Measurements from ENCODE around the gene AMIGO3.
A peak's percentile ranks its signal among the peaks of the same experiment; 100 is the strongest.

AMIGO3 gene

GRCh38 chr3:49673715-49674496 is 45.6 kb downstream of the AMIGO3 start, which contains the start of gene APEH:
Gene APEH, plus strand, starts transcription at chr3:49674351. Its CDS starts 51 bp downstream, at chr3:49674402.
- H3K4me3 ChIP-seq (ENCODE audit: low read depth, low read length): peak within 1 kb of the TSS; percentile 93
- H3K4me1 ChIP-seq (ENCODE audit: control insufficient read depth, insufficient read depth, low read length): 0 out of 2 replicates have a peak, but pooled peaks cover 3% of the 10 kb centered on the region
- no peaks in the 10 kb centered on the region for H3K27me3 ChIP-seq (ENCODE audit: control insufficient read depth, insufficient read depth, low read length)
- H3K27ac ChIP-seq (ENCODE audit: low read depth, low read length): peak within 1 kb of the TSS; percentile 95
- H3K36me3 ChIP-seq (ENCODE audit: control insufficient read depth, insufficient read depth, low read length): peaks cover 37% of the 10 kb centered on the region
- H3K9me3 ChIP-seq (ENCODE audit: control insufficient read depth, insufficient read depth, low read length): no peaks in the 10 kb centered on the region
- peak within 1 kb of the TSS; percentile 77 for H3K9ac ChIP-seq (ENCODE audit: low read depth, low read length)

- peaks cover 30% of the 10 kb centered on the region for H3K36me3 ChIP-seq (ENCODE audit: control insufficient read depth, insufficient read depth, low read length)
- H3K4me1 ChIP-seq (ENCODE audit: control insufficient read depth, insufficient read depth, low read length): peaks cover 6% of the 10 kb centered on the region; the same call in 1 of the 2 replicates
- H3K9ac ChIP-seq (ENCODE audit: low read depth, low read length): peak overlapping the region; percentile 54
- peak overlapping the region; percentile 95 for H3K27ac ChIP-seq (ENCODE audit: low read depth, low read length)
- no peaks in the 10 kb centered on the region for H3K9me3 ChIP-seq (ENCODE audit: control insufficient read depth, insufficient read depth, low read length)
- H3K4me3 ChIP-seq (ENCODE audit: low read depth, low read length): peak overlapping the region; percentile 93
- H3K27me3 ChIP-seq (ENCODE audit: control insufficient read depth, insufficient read depth, low read length): no peaks in the 10 kb centered on the region
These were observed 46.3 kb downstream of the AMIGO3 start for GRCh38 chr3:49673121-49673714.

- Histone ChIP-seq H3K36me3 (ENCODE audit: control insufficient read depth, insufficient read depth, low read length) (peaks cover 14% of the 10 kb centered on the region), H3K9ac (ENCODE audit: low read depth, low read length) (no peak overlapping the region), H3K9me3 (ENCODE audit: control insufficient read depth, insufficient read depth, low read length) (no peaks in the 10 kb centered on the region), H3K4me1 (ENCODE audit: control insufficient read depth, insufficient read depth, low read length) (peaks cover 6% of the 10 kb centered on the region; the same call in 1 of the 2 replicates), H3K27ac (ENCODE audit: low read depth, low read length) (no peak overlapping the region), H3K4me3 (ENCODE audit: low read depth, low read length) (no peak overlapping the region), H3K27me3 (ENCODE audit: control insufficient read depth, insufficient read depth, low read length) (no peaks in the 10 kb centered on the region)
These were observed 47.9 kb downstream of the AMIGO3 start for GRCh38 chr3:49671291-49672288.

- no peaks in the 10 kb centered on the region for H3K9me3 ChIP-seq (ENCODE audit: control insufficient read depth, insufficient read depth, low read length)
- peaks cover 6% of the 10 kb centered on the region; the same call in 1 of the 2 replicates for H3K4me1 ChIP-seq (ENCODE audit: control insufficient read depth, insufficient read depth, low read length)
- no peak overlapping the region for H3K9ac ChIP-seq (ENCODE audit: low read depth, low read length)
- H3K36me3 ChIP-seq (ENCODE audit: control insufficient read depth, insufficient read depth, low read length): peaks cover 7% of the 10 kb centered on the region
- H3K4me3 ChIP-seq (ENCODE audit: low read depth, low read length): no peak overlapping the region
- H3K27ac ChIP-seq (ENCODE audit: low read depth, low read length): no peak overlapping the region
- no peaks in the 10 kb centered on the region for H3K27me3 ChIP-seq (ENCODE audit: control insufficient read depth, insufficient read depth, low read length)
These were observed 48.6 kb downstream of the AMIGO3 start for GRCh38 chr3:49670940-49671290.

- Histone ChIP-seq H3K9ac (ENCODE audit: low read depth, low read length) (no peak overlapping the region), H3K27ac (ENCODE audit: low read depth, low read length) (no peak overlapping the region), H3K36me3 (ENCODE audit: control insufficient read depth, insufficient read depth, low read length) (no peaks in the 10 kb centered on the region), H3K27me3 (ENCODE audit: control insufficient read depth, insufficient read depth, low read length) (no peaks in the 10 kb centered on the region), H3K9me3 (ENCODE audit: control insufficient read depth, insufficient read depth, low read length) (no peaks in the 10 kb centered on the region), H3K4me3 (ENCODE audit: low read depth, low read length) (no peak overlapping the region), H3K4me1 (ENCODE audit: control insufficient read depth, insufficient read depth, low read length) (peaks cover 3% of the 10 kb centered on the region; the same call in 1 of the 2 replicates)
These were observed 50.1 kb downstream of the AMIGO3 start for GRCh38 chr3:49669352-49669751.

GRCh38 chr3:49668861-49669260 is 50.6 kb downstream of the AMIGO3 start:
- H3K27me3 ChIP-seq (ENCODE audit: control insufficient read depth, insufficient read depth, low read length): no peaks in the 10 kb centered on the region
- no peak overlapping the region for H3K9ac ChIP-seq (ENCODE audit: low read depth, low read length)
- H3K4me1 ChIP-seq (ENCODE audit: control insufficient read depth, insufficient read depth, low read length): peaks cover 3% of the 10 kb centered on the region; the same call in 1 of the 2 replicates
- H3K4me3 ChIP-seq (ENCODE audit: low read depth, low read length): no peak overlapping the region
- H3K9me3 ChIP-seq (ENCODE audit: control insufficient read depth, insufficient read depth, low read length): no peaks in the 10 kb centered on the region
- H3K36me3 ChIP-seq (ENCODE audit: control insufficient read depth, insufficient read depth, low read length): no peaks in the 10 kb centered on the region
- H3K27ac ChIP-seq (ENCODE audit: low read depth, low read length): no peak overlapping the region

GRCh38 chr3:49668414-49668797 is 51.1 kb downstream of the AMIGO3 start:
- Histone ChIP-seq H3K4me3 (ENCODE audit: low read depth, low read length) (no peak overlapping the region), H3K9ac (ENCODE audit: low read depth, low read length) (no peak overlapping the region)

GRCh38 chr3:49667701-49668413 is 51.6 kb downstream of the AMIGO3 start:
- Histone ChIP-seq H3K27ac (ENCODE audit: low read depth, low read length) (no peak overlapping the region), H3K36me3 (ENCODE audit: control insufficient read depth, insufficient read depth, low read length) (no peaks in the 10 kb centered on the region), H3K4me3 (ENCODE audit: low read depth, low read length) (no peak overlapping the region), H3K9ac (ENCODE audit: low read depth, low read length) (no peak overlapping the region), H3K4me1 (ENCODE audit: control insufficient read depth, insufficient read depth, low read length) (peaks cover 3% of the 10 kb centered on the region; the same call in 1 of the 2 replicates), H3K27me3 (ENCODE audit: control insufficient read depth, insufficient read depth, low read length) (no peaks in the 10 kb centered on the region), H3K9me3 (ENCODE audit: control insufficient read depth, insufficient read depth, low read length) (no peaks in the 10 kb centered on the region)

More at GRCh38 chr3:49668414-49668797, 51.1 kb downstream of the AMIGO3 start:
- H3K36me3 ChIP-seq (ENCODE audit: control insufficient read depth, insufficient read depth, low read length): no peaks in the 10 kb centered on the region
- H3K27ac ChIP-seq (ENCODE audit: low read depth, low read length): no peak overlapping the region
- no peaks in the 10 kb centered on the region for H3K9me3 ChIP-seq (ENCODE audit: control insufficient read depth, insufficient read depth, low read length)
- H3K4me1 ChIP-seq (ENCODE audit: control insufficient read depth, insufficient read depth, low read length): peaks cover 3% of the 10 kb centered on the region; the same call in 1 of the 2 replicates
- H3K27me3 ChIP-seq (ENCODE audit: control insufficient read depth, insufficient read depth, low read length): no peaks in the 10 kb centered on the region
